ENCODE measurements around the gene CGRRF1. TPM values are rescaled to one million over a fixed set of nuclear protein-coding genes. Genes with fewer than 3 reads are reported as not detected.
A peak's percentile ranks its signal among the peaks of the same experiment; 100 is the strongest.

CGRRF1 gene
- total and polyA plus RNA-seq, 2 of the 13 experiments (the other 11 are each of a cell fraction or from before 2014, with no cell fraction given) = 16.8 to 18.2 TPM

DNA sequence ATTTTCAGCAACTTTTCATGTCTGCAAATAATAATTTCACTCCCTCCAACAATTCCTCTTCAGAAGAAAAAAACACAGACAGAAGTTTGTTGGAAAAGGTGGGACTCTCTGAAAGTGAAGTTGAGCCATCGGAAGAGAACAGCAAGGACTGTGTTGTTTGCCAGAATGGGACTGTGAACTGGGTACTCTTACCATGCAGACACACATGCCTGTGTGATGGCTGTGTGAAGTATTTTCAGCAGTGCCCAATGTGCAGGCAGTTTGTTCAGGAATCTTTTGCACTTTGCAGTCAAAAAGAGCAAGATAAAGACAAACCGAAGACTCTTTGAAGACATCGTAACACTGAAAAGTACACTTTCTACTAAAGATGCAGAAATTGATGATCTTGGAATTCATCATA lies 28.3 kb downstream of the CGRRF1 start (continued):
- TF ChIP-seq, protein P1, sequence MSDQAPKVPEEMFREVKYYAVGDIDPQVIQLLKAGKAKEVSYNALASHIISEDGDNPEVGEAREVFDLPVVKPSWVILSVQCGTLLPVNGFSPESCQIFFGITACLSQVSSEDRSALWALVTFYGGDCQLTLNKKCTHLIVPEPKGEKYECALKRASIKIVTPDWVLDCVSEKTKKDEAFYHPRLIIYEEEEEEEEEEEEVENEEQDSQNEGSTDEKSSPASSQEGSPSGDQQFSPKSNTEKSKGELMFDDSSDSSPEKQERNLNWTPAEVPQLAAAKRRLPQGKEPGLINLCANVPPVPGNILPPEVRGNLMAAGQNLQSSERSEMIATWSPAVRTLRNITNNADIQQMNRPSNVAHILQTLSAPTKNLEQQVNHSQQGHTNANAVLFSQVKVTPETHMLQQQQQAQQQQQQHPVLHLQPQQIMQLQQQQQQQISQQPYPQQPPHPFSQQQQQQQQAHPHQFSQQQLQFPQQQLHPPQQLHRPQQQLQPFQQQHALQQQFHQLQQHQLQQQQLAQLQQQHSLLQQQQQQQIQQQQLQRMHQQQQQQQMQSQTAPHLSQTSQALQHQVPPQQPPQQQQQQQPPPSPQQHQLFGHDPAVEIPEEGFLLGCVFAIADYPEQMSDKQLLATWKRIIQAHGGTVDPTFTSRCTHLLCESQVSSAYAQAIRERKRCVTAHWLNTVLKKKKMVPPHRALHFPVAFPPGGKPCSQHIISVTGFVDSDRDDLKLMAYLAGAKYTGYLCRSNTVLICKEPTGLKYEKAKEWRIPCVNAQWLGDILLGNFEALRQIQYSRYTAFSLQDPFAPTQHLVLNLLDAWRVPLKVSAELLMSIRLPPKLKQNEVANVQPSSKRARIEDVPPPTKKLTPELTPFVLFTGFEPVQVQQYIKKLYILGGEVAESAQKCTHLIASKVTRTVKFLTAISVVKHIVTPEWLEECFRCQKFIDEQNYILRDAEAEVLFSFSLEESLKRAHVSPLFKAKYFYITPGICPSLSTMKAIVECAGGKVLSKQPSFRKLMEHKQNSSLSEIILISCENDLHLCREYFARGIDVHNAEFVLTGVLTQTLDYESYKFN (CRISPR knock-in tag; conservative IDR thresholded peaks at IDR 0.05) = peak; percentile 21
- no peak for TF ChIP-seq POLR2AphosphoS5 (IDR thresholded peaks at IDR 0.05; ENCODE audit: low read depth, low read length)
- peak; percentile 41 for TF ChIP-seq HNF4A (CRISPR knock-in tag; IDR thresholded peaks at IDR 0.05)
- TF ChIP-seq SOX6 (IDR thresholded peaks at IDR 0.05) = no peak
- peak; percentile 44 for TF ChIP-seq SOX6 (CRISPR knock-in tag; IDR thresholded peaks at IDR 0.05)
- TF ChIP-seq, protein P2, sequence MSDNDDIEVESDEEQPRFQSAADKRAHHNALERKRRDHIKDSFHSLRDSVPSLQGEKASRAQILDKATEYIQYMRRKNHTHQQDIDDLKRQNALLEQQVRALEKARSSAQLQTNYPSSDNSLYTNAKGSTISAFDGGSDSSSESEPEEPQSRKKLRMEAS (IDR thresholded peaks at IDR 0.05) = peak; percentile 41; the same call in 1 of the 2 replicates
- 0 out of 2 replicates have a peak, but pooled peaks have one; percentile 59 for TF ChIP-seq ZNF331 (CRISPR knock-in tag; IDR thresholded peaks at IDR 0.05)
- TF ChIP-seq ELF3 (CRISPR knock-in tag; IDR thresholded peaks at IDR 0.05) = 0 out of 2 replicates have a peak, but pooled peaks have one; percentile 8
- peak; percentile 8; the same call in 1 of the 2 replicates for TF ChIP-seq THAP11 (CRISPR knock-in tag; IDR thresholded peaks at IDR 0.05)
- no peak for TF ChIP-seq SMARCE1 (IDR thresholded peaks at IDR 0.05; ENCODE audit: borderline replicate concordance)
- no peak for TF ChIP-seq NFIB (CRISPR knock-in tag; IDR thresholded peaks at IDR 0.05; ENCODE audit: borderline replicate concordance)
- TF ChIP-seq ZNF121 (CRISPR knock-in tag; IDR thresholded peaks at IDR 0.05) = no peak
- TF ChIP-seq, protein P3, sequence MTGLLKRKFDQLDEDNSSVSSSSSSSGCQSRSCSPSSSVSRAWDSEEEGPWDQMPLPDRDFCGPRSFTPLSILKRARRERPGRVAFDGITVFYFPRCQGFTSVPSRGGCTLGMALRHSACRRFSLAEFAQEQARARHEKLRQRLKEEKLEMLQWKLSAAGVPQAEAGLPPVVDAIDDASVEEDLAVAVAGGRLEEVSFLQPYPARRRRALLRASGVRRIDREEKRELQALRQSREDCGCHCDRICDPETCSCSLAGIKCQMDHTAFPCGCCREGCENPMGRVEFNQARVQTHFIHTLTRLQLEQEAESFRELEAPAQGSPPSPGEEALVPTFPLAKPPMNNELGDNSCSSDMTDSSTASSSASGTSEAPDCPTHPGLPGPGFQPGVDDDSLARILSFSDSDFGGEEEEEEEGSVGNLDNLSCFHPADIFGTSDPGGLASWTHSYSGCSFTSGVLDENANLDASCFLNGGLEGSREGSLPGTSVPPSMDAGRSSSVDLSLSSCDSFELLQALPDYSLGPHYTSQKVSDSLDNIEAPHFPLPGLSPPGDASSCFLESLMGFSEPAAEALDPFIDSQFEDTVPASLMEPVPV (CRISPR knock-in tag; IDR thresholded peaks at IDR 0.05) = no peak
- no peak for TF ChIP-seq ZNF350 (CRISPR knock-in tag; IDR thresholded peaks at IDR 0.05; ENCODE audit: borderline replicate concordance, low read depth)
- no peak for TF ChIP-seq CENPX (CRISPR knock-in tag; IDR thresholded peaks at IDR 0.05)
- TF ChIP-seq MAZ (IDR thresholded peaks at IDR 0.05; ENCODE audit: borderline replicate concordance, low read depth, low read length) = no peak
- no peak for TF ChIP-seq MAZ (CRISPR knock-in tag; IDR thresholded peaks at IDR 0.05; ENCODE audit: low read depth)
- TF ChIP-seq SMAD1 (CRISPR knock-in tag; IDR thresholded peaks at IDR 0.05; ENCODE audit: borderline replicate concordance, low read depth) = no peak
- no peak for TF ChIP-seq KLF9 (CRISPR knock-in tag; IDR thresholded peaks at IDR 0.05; ENCODE audit: low read depth)
- TF ChIP-seq, protein P4, sequence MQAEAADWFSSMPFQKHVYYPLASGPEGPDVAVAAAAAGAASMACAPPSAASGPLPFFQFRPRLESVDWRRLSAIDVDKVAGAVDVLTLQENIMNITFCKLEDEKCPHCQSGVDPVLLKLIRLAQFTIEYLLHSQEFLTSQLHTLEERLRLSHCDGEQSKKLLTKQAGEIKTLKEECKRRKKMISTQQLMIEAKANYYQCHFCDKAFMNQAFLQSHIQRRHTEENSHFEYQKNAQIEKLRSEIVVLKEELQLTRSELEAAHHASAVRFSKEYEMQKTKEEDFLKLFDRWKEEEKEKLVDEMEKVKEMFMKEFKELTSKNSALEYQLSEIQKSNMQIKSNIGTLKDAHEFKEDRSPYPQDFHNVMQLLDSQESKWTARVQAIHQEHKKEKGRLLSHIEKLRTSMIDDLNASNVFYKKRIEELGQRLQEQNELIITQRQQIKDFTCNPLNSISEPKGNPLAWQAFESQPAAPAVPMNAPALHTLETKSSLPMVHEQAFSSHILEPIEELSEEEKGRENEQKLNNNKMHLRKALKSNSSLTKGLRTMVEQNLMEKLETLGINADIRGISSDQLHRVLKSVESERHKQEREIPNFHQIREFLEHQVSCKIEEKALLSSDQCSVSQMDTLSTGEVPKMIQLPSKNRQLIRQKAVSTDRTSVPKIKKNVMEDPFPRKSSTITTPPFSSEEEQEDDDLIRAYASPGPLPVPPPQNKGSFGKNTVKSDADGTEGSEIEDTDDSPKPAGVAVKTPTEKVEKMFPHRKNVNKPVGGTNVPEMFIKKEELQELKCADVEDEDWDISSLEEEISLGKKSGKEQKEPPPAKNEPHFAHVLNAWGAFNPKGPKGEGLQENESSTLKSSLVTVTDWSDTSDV (CRISPR knock-in tag; IDR thresholded peaks at IDR 0.05) = no peak
- no peak for TF ChIP-seq ZFP1 (CRISPR knock-in tag; IDR thresholded peaks at IDR 0.05)
- TF ChIP-seq GATAD2A (CRISPR knock-in tag; IDR thresholded peaks at IDR 0.05) = no peak
- no peak for TF ChIP-seq ZNF737 (CRISPR knock-in tag; IDR thresholded peaks at IDR 0.05; ENCODE audit: borderline replicate concordance)
- TF ChIP-seq TEAD3 (CRISPR knock-in tag; optimal IDR thresholded peaks at IDR 0.05; ENCODE audit: borderline replicate concordance) = peak; percentile 44
- TF ChIP-seq ASH2L (IDR thresholded peaks at IDR 0.05; ENCODE audit: insufficient read length, low read depth, low read length) = peak; percentile 47
- no peak for TF ChIP-seq TBX2 (CRISPR knock-in tag; IDR thresholded peaks at IDR 0.05; ENCODE audit: borderline replicate concordance)

Data from HepG2 (cell line).